Astrocyte of the cerebellum (primary cell): Measurements from ENCODE around the gene KSR2.

Experiments
- DNase-seq: peaks from one replicate; pipeline ENCODE4 v3.0.0-alpha.2; 2011; ENCODE audit warnings: low read depth
- H3K4me3 ChIP-seq: 2 replicates; pipeline ENCODE4 v1.5.1; 2011; ENCODE audit warnings: mild to moderate bottlenecking, low read depth, low read length, moderate library complexity
- CTCF ChIP-seq: IDR thresholded peaks from 2 replicates; pipeline ENCODE4 v1.5.1; 2012; ENCODE audit warnings: low read length, low read depth, moderate library complexity, mild to moderate bottlenecking; ENCODE audit errors: missing control alignments
- in situ Hi-C: cut with HindIII; loops from 2 replicates; pipeline ENCODE4 v1.10.0; 2017; ENCODE audit warnings: low sequenced_read_pairs

The KSR2 gene

GRCh38 chr12:117790948-117791347 lies 177.8 kb downstream of the KSR2 start:
- no peak for TF ChIP-seq CTCF
- no peak overlapping the region for H3K4me3 ChIP-seq
- no peak for DNase-seq
- in situ Hi-C loops: no loop called here

DNA sequence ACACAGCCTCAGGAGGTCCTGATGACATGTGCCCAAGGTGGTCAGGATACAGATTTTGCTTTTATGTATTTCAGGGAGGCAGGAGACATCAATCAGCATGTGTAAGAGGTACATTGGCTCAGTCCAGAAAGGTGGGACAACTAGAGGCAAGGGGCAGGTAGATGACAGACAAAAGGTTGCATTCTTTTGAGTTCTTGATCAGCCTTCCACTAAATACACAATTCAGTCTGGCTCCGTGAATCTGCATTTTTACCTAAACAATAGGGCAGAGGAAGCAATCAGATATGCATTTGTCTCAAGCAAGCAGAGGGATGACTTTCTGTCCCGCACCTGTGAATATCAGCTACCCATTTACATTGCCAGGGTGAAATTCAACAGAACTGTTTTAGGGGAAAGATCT lies 178.6 kb downstream of the KSR2 start:
- H3K4me3 ChIP-seq: no peak overlapping the region
- DNase-seq: no peak
- no peak for TF ChIP-seq CTCF
- in situ Hi-C loops: no loop called here

- in situ Hi-C loops: no loop called here
- H3K4me3 ChIP-seq: no peak overlapping the region
- no peak for TF ChIP-seq CTCF
These were observed 179.4 kb downstream of the KSR2 start for GRCh38 chr12:117789195-117789912.

DNA sequence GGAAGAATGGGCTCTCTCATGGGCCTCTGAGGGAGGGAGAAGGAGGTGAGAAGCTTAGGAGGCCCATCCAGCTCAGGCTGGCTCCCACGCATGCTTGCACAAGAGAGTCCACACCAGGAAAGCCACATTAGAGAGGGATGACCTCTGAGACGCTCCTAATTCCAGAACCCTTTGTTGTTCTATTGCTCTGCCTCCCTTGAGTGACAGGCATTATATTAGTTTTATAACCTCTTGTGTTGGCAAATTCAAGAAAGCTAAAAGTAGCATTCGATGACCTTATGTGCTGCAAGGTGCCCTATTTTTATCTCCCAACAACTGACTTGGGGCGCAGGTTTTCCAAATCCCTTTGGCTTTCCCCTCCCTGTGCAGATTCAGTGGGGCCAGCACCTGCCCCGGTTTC lies 190.1 kb downstream of the KSR2 start:
- no peak overlapping the region for H3K4me3 ChIP-seq
- in situ Hi-C loops: no loop called here
- TF ChIP-seq CTCF: no peak
- DNase-seq: no peak

More at GRCh38 chr12:117789195-117789912, 179.4 kb downstream of the KSR2 start:
- no peak for DNase-seq

DNA sequence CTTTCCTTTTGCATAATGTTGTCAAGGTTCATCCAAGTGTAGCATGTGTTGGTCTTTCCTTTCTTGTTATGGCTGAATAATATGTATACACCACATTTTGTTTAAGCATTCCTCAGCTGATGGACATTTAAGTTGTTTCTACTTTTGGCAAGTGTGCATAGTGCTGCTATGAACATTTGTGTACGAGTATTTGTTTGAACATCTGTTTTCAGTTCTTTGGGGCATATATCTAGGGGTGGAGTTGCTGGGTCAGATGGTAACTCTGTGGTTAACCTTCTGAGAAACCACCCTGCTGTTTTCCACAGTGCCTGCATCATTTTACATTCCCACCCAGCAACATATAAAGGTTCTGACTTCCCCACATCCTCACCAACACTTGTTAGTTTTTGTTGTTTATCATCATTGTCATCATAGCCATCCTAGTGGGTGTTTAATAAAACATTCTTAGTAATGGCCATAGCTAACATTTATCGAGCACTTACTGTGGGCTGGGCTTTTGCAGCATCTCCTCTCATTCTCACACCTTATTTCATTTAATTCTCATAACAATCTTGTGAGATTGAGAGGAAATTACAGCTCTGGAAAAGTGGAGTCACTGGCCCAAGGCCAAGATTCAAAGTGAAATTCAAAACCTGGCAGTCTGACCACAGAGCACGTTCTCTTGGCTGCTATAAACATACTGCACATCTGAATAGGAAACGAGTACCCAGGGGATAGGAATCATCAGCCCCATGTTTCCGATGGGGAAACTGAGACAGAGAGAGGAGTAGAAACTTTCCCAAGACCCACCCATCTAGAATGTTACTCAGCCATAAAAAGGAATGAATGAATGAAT lies 193.6 kb downstream of the KSR2 start:
- DNase-seq: peak; percentile 15
- no peak for TF ChIP-seq CTCF
- in situ Hi-C loops: no loop called here
- H3K4me3 ChIP-seq: no peak overlapping the region

- in situ Hi-C loops: no loop called here
- TF ChIP-seq CTCF: no peak
- no peak for DNase-seq
- no peak overlapping the region for H3K4me3 ChIP-seq
These were observed 199.9 kb downstream of the KSR2 start for GRCh38 chr12:117768860-117769259.
